Ovary (tissue), 9 donors: ENCODE measurements around the gene BANK1. TPM values are rescaled to one million over a fixed set of nuclear protein-coding genes. Genes with fewer than 3 reads are reported as not detected.

Source experiments
- DNase-seq, 5 donors: peaks; one replicate each; pipeline ENCODE4 v3.0.0-alpha.2; 2019 to 2020
- H3K27ac ChIP-seq, 2 donors: fragments of 200-600 bp; one replicate each; pipeline versions ENCODE4 v1.5.1 to v1.8.0; 2019 to 2022
- H3K27me3 ChIP-seq: fragments of 200-600 bp; one replicate; pipeline ENCODE4 v1.8.0; 2022
- H3K36me3 ChIP-seq: fragments of 200-600 bp; sonication (generic); one replicate; pipeline ENCODE4 v1.5.1; 2019
- H3K4me1 ChIP-seq: one replicate; pipeline ENCODE4 v1.8.1; 2013; ENCODE audit warnings: mild to moderate bottlenecking, moderate library complexity; ENCODE audit not compliant: insufficient read depth
- H3K4me3 ChIP-seq: fragments of 200-600 bp; sonication (generic); one replicate; pipeline ENCODE4 v1.5.1; 2017
- H3K9me3 ChIP-seq, 2 donors: fragments of 200-600 bp in 1 of 2; sonication (generic) in 1 of 2; one replicate each; pipeline versions ENCODE4 v1.5.1 to v1.8.1; 2013 to 2019; ENCODE audit warnings: mild to moderate bottlenecking in 1 of 2, moderate library complexity in 1 of 2
- CTCF ChIP-seq, 3 donors: fragments of 450-650 bp in 2 of 3; fragments of 200-600 bp in 1 of 3; IDR thresholded peaks; one replicate each; pipeline versions ENCODE4 v1.5.1 to v1.8.0; 2016 to 2022; ENCODE audit warnings: antibody characterized with exemption in 3 of 3, mild to moderate bottlenecking in 1 of 3
- EP300 ChIP-seq: sonication (generic); formaldehyde crosslinking; IDR thresholded peaks from one replicate; pipeline ENCODE4 v1.6.1; 2017; ENCODE audit warnings: antibody characterized with exemption
- POLR2A ChIP-seq: fragments of 450-650 bp; IDR thresholded peaks from one replicate; pipeline ENCODE4 v1.6.1; 2017; ENCODE audit warnings: antibody characterized with exemption, mild to moderate bottlenecking, moderate library complexity
- WGBS, 3 donors: extraction: QIAGEN DNeasy Blood & Tissue Kit in 1 of 3; methylation state at CpG; one replicate each; pipeline versions ENCODE4 v1.1.5 to v1.1.7; 2013 to 2017; 5-methylcytosine and 5-hydroxymethylcytosine counted together
- intact Hi-C, 4 donors: fragments of 100-400 bp; cut with DNase I; formaldehyde crosslinking; loops; one replicate each; pipeline versions ENCODE4 v1.11.0 to v1.15.1; 2022 to 2023
- polyA plus RNA-seq, 2 donors: library from polyadenylated mRNA; stranded (reverse); fragments of 200-250 nt in 1 of 2; fragments of 350-450 nt in 1 of 2; fragmentation: Illumina TruSeq in 1 of 2; extraction: RNeasy Lipid Tissue Mini Kit (QIAGEN cat#74804) in 1 of 2; gene quantifications; one replicate each; pipeline ENCODE4 v1.2.3, GENCODE V29; 2013 to 2014
- total RNA-seq, 7 donors: library from RNA; depleted of rRNA in 2 of 7; stranded (reverse); fragments of >200 nt in 2 of 7; fragmentation: NEBNext Ultra II Directional in 3 of 7; extraction: Animal tissue kit (Norgen Biotek cat#: 25700) in 3 of 7; gene quantifications; one replicate each; pipeline versions ENCODE4 v1.1.0 to v1.2.4, GENCODE V29; 2016 to 2023
- donor health status: DM: no; HTN: no; CAD: no; lungs with moderate emphysema.
- donor health status: DM: no; HTN: no; CAD: no.
- donor health status: Bipolar disorder and iron deficiency.
- donor health status: DM: yes; HTN: yes; CAD: no.
- donor health status: DM: no; HTN: no; CAD: no.
- donor health status: DM: yes; HTN: yes; CAD: no.

BANK1 gene
- total and polyA plus RNA-seq, 9 donors: 0.10 to 3.7 (median 0.36) TPM

- intact Hi-C loops: no loop called here
- H3K27me3 ChIP-seq: no peaks in the 10 kb centered on the region
- H3K36me3 ChIP-seq: no peaks in the 10 kb centered on the region
- WGBS, 3 donors: 30 to 42% (median 39%) methylated on average over 3 of the region's 3 CpGs
- H3K4me1 ChIP-seq: no peaks in the 10 kb centered on the region
- no peaks in the 10 kb centered on the region for H3K9me3 ChIP-seq
- H3K27ac ChIP-seq: no peak overlapping the region
- TF ChIP-seq EP300: no peak
- TF ChIP-seq CTCF (IDR thresholded peaks at IDR 0.05): no peak
- no peak for TF ChIP-seq POLR2A
- H3K4me3 ChIP-seq: no peak overlapping the region
- DNase-seq: no peak
Observed at GRCh38 chr4:101865501-101866062, 75.1 kb downstream of the BANK1 start.

- Histone ChIP-seq H3K36me3 (no peaks in the 10 kb centered on the region), H3K9me3 (no peaks in the 10 kb centered on the region), H3K4me3 (no peak overlapping the region), H3K4me1 (no peaks in the 10 kb centered on the region), H3K27ac (no peak overlapping the region), H3K27me3 (no peaks in the 10 kb centered on the region)
- intact Hi-C loops: no loop called here
- DNase-seq: no peak
- 63 to 71% (median 70%) methylated on average over 1 of the region's 1 CpG for WGBS, 3 donors
- TF ChIP-seq POLR2A (no peak), EP300 (no peak), CTCF (IDR thresholded peaks at IDR 0.05) (no peak)
Observed at GRCh38 chr4:101870874-101871273, 80.3 kb downstream of the BANK1 start.

GRCh38 chr4:101871962-101872676 lies 81.6 kb downstream of the BANK1 start:
- 47 to 57% (median 56%) methylated on average over 2 of the region's 2 CpGs for WGBS, 3 donors
- H3K27ac ChIP-seq: no peak overlapping the region
- DNase-seq: no peak
- no peaks in the 10 kb centered on the region for H3K36me3 ChIP-seq
- no peaks in the 10 kb centered on the region for H3K4me1 ChIP-seq
- no peaks in the 10 kb centered on the region for H3K27me3 ChIP-seq
- H3K9me3 ChIP-seq: no peaks in the 10 kb centered on the region
- no peak overlapping the region for H3K4me3 ChIP-seq
- intact Hi-C loops: no loop called here
- no peak for TF ChIP-seq CTCF (IDR thresholded peaks at IDR 0.05)
- no peak for TF ChIP-seq POLR2A
- no peak for TF ChIP-seq EP300

- TF ChIP-seq POLR2A (no peak), EP300 (no peak), CTCF (IDR thresholded peaks at IDR 0.05) (no peak)
- no peak overlapping the region for H3K27ac ChIP-seq
- WGBS, 3 donors: 73 to 94% (median 90%) methylated on average over 2 of the region's 2 CpGs
- no peaks in the 10 kb centered on the region for H3K9me3 ChIP-seq
- no peaks in the 10 kb centered on the region for H3K27me3 ChIP-seq
- no peaks in the 10 kb centered on the region for H3K36me3 ChIP-seq
- intact Hi-C loops: no loop called here
- H3K4me1 ChIP-seq: no peaks in the 10 kb centered on the region
- H3K4me3 ChIP-seq: no peak overlapping the region
- no peak for DNase-seq
Observed at GRCh38 chr4:101885574-101885973, 95.0 kb downstream of the BANK1 start.
